Ascending aorta (tissue), 2 donors: Measurements from ENCODE around the gene PYM1. TPM values are rescaled to one million over a fixed set of nuclear protein-coding genes. Genes with fewer than 3 reads are reported as not detected.

Source experiments
- DNase-seq, 2 donors: peaks; one replicate each; pipeline ENCODE4 v3.0.0-alpha.2; 2019; ENCODE audit warnings: low spot score in 2 of 2
- H3K27ac ChIP-seq, 2 donors: fragments of 200-600 bp; sonication (generic); one replicate each; pipeline ENCODE4 v1.5.1; 2016 to 2017; ENCODE audit warnings: mild to moderate bottlenecking in 1 of 2
- H3K27me3 ChIP-seq: fragments of 200-600 bp; sonication (generic); one replicate; pipeline ENCODE4 v1.5.1; 2017
- H3K36me3 ChIP-seq, 2 donors: fragments of 200-600 bp; sonication (generic); one replicate each; pipeline ENCODE4 v1.5.1; 2016
- H3K4me1 ChIP-seq, 2 donors: fragments of 200-600 bp; sonication (generic); one replicate each; pipeline ENCODE4 v1.5.1; 2016 to 2017; ENCODE audit warnings: mild to moderate bottlenecking in 1 of 2
- H3K4me3 ChIP-seq, 2 donors: fragments of 200-600 bp; sonication (generic); one replicate each; pipeline ENCODE4 v1.5.1; 2016 to 2017; ENCODE audit warnings: mild to moderate bottlenecking in 1 of 2
- H3K9me3 ChIP-seq, 2 donors: fragments of 200-600 bp; sonication (generic); one replicate each; pipeline ENCODE4 v1.5.1; 2016
- intact Hi-C: fragments of 100-400 bp; cut with DNase I; formaldehyde crosslinking; loops from one replicate; pipeline ENCODE4 v1.15.1; 2023
- total RNA-seq: library from RNA; depleted of rRNA; stranded (reverse); fragments of >200 nt; gene quantifications from one replicate; pipeline ENCODE4 v1.1.0, GENCODE V29; 2016
- TF ChIP-seq, protein P1 (sequence below), 3 experiments: fragments of 200-600 bp in 2 of 3; fragments of 450-650 bp in 1 of 3; sonication (generic) in 2 of 3; IDR thresholded peaks; one replicate each; pipeline ENCODE4 v1.5.1; 2016 to 2019; ENCODE audit warnings: antibody characterized with exemption in 3 of 3, mild to moderate bottlenecking in 1 of 3, moderate library complexity in 1 of 3

The PYM1 gene
- total RNA-seq, 1 donor from 2014 or later, result 83.7 TPM

DNA sequence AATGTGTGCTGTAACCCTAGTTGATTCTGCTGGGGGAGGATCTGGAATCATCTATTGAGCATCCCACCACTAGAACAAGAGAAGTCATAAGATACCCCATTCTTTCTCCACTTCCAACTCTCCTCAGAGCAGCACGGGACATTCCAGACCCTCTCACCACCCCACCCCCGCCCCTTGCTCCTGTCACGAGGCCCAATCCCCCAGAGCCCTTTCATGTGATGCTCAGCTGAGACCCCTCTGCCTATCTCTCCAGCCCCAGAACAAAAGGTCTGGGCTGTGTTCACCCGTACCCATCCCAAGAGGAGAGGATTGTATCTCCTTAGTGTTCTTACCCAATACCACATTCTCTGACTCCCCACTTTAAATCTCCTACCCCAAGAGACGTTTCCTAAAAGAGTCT lies 37.5 kb upstream of the PYM1 start:
- no peak overlapping the region for H3K27ac ChIP-seq
- no peaks in the 10 kb centered on the region for H3K36me3 ChIP-seq
- intact Hi-C loops, result no loop called here
- no peak for DNase-seq
- no peaks in the 10 kb centered on the region for H3K9me3 ChIP-seq
- H3K4me1 ChIP-seq, result peaks cover 0 to 9% of the 10 kb centered on the region in 2 donors
- no peaks in the 10 kb centered on the region for H3K27me3 ChIP-seq
- TF ChIP-seq, protein P1, sequence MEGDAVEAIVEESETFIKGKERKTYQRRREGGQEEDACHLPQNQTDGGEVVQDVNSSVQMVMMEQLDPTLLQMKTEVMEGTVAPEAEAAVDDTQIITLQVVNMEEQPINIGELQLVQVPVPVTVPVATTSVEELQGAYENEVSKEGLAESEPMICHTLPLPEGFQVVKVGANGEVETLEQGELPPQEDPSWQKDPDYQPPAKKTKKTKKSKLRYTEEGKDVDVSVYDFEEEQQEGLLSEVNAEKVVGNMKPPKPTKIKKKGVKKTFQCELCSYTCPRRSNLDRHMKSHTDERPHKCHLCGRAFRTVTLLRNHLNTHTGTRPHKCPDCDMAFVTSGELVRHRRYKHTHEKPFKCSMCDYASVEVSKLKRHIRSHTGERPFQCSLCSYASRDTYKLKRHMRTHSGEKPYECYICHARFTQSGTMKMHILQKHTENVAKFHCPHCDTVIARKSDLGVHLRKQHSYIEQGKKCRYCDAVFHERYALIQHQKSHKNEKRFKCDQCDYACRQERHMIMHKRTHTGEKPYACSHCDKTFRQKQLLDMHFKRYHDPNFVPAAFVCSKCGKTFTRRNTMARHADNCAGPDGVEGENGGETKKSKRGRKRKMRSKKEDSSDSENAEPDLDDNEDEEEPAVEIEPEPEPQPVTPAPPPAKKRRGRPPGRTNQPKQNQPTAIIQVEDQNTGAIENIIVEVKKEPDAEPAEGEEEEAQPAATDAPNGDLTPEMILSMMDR (IDR thresholded peaks at IDR 0.05), result no peak
- no peak overlapping the region for H3K4me3 ChIP-seq

DNA sequence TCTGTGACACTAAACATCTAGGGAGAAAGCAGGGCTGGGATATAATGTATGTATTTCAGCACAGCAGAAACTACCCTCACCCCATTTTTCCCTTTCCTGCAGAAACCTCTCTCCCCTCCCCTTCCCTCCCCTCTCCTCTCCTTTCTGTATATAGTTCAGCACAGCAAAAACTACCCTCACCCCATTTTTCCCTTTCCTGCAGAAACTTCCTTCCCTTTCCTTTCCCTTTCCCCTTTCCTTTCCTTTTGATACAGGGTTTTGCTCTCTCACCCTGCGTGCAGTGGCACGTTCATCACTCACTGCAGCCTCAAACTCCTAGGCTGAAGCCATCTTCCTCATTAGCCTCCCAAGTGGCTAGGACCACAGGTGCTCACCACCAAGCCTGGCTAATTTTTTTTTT lies 36.1 kb upstream of the PYM1 start:
- TF ChIP-seq, protein P1 (IDR thresholded peaks at IDR 0.05), result no peak
- H3K9me3 ChIP-seq, result no peaks in the 10 kb centered on the region
- intact Hi-C loops, result no loop called here
- H3K36me3 ChIP-seq, result no peaks in the 10 kb centered on the region
- no peak overlapping the region for H3K27ac ChIP-seq
- H3K27me3 ChIP-seq, result no peaks in the 10 kb centered on the region
- H3K4me1 ChIP-seq, result peaks cover 0 to 9% of the 10 kb centered on the region in 2 donors
- DNase-seq, result no peak
- no peak overlapping the region for H3K4me3 ChIP-seq

GRCh38 chr12:55957106-55957859 lies 29.6 kb upstream of the PYM1 start:
- Histone ChIP-seq H3K4me1 (no peaks in the 10 kb centered on the region), H3K9me3 (no peaks in the 10 kb centered on the region), H3K4me3 (no peak overlapping the region), H3K36me3 (peaks cover 13 to 20% of the 10 kb centered on the region in 2 donors), H3K27me3 (no peaks in the 10 kb centered on the region), H3K27ac (no peak overlapping the region)
- intact Hi-C loops, result no loop called here
- no peak for DNase-seq
- TF ChIP-seq, protein P1 (IDR thresholded peaks at IDR 0.05), result no peak

DNA sequence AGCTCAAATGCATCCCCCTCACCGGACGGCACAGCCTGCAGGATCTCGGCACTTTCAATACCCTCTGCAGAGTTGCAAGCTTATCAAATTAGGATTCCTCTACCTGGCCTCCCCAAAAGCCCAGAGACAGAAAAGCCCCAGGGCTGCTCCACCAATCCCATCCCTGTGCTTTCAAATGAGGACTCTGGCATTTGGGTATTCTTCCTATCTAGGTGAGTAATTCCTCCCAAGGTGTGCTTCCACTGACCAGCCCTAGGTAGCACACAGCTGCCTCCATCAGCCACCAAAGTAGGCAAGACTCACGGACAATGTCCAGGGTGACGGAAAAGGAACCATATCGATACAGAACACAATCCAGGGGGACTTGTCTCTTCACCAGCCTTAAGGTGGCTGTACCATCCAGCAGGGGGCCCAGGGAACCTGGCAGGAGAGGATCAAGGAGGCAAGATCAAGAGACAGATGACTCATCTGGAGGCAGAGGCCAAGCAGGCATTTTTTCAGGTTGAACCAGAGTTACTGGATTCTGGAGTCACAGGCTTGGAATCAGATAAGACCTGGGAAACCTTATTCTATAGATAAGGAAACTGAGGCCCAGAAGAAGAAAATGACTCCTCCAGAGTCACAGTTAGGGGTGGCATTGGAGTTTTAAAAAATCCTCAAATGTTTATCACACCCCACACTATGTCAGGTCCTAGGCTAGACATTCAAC lies 28.3 kb upstream of the PYM1 start:
- H3K36me3 ChIP-seq, result peaks cover 25 to 34% of the 10 kb centered on the region in 2 donors
- no peak overlapping the region for H3K4me3 ChIP-seq
- DNase-seq, result no peak
- H3K9me3 ChIP-seq, result no peaks in the 10 kb centered on the region
- H3K4me1 ChIP-seq, result no peaks in the 10 kb centered on the region
- intact Hi-C loops, result no loop called here
- H3K27ac ChIP-seq, result no peak overlapping the region
- H3K27me3 ChIP-seq, result no peaks in the 10 kb centered on the region
- TF ChIP-seq, protein P1 (IDR thresholded peaks at IDR 0.05), result no peak

DNA sequence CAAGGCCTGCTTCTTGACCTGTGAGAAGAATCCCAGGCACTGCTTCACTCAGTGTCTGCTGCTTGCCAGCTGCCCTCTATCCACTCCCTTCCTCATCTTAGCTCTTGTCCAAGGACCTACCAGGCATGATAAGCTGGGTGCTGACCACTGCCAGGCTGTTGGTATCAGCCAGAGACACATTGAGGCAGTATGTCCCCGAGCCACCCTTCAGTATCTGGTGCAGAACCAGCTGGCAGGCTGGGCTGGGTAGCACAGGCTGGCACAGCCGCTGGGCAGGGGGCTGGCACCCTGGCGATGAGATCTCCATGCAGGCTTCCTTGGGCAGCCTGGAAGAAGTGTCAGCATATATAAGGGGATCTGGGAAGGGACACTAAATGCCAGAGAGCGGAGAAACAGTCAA lies 27.6 kb upstream of the PYM1 start:
- no peak overlapping the region for H3K4me3 ChIP-seq
- DNase-seq, result no peak
- H3K4me1 ChIP-seq, result no peaks in the 10 kb centered on the region
- peaks cover 25 to 36% of the 10 kb centered on the region in 2 donors for H3K36me3 ChIP-seq
- H3K27me3 ChIP-seq, result no peaks in the 10 kb centered on the region
- TF ChIP-seq, protein P1 (IDR thresholded peaks at IDR 0.05), result no peak
- intact Hi-C loops, result no loop called here
- H3K9me3 ChIP-seq, result no peaks in the 10 kb centered on the region
- H3K27ac ChIP-seq, result no peak overlapping the region
